B cell (primary cell): Measurements from ENCODE around the gene NCOA7. TPM values are rescaled to one million over a fixed set of nuclear protein-coding genes. Genes with fewer than 3 reads are reported as not detected.

Experiments used
- ATAC-seq: fragments of 200-7000 bp; cut with Tn5 transposase; one replicate; pipeline ENCODE4 v1.10.0; 2021; ENCODE audit warnings: low read depth, mild to moderate bottlenecking, moderate number of reproducible peaks, moderate library complexity
- CTCF ChIA-PET: fragments of 350-600 bp; sonication (Branson Sonifier 250); formaldehyde crosslinking; loops from one replicate; lab custom pipeline; 2021; ENCODE audit warnings: antibody characterized with exemption, inconsistent platforms; lab: Charles Lee
- POLR2A ChIA-PET: fragments of 350-600 bp; sonication (Branson Sonifier 250); formaldehyde crosslinking; loops from one replicate; lab custom pipeline; 2021; ENCODE audit warnings: antibody characterized with exemption; lab: Charles Lee
- DNase-seq: peaks from one replicate; pipeline ENCODE4 v3.0.0; 2013
- H2AFZ ChIP-seq: 2 replicates; pipeline ENCODE4 v1.6.1; 2012; ENCODE audit warnings: mild to moderate bottlenecking, low read depth, low read length; ENCODE audit not compliant: insufficient read depth, poor library complexity, severe bottlenecking
- H3K27ac ChIP-seq, 2 donors: 1 replicate in 1 of 2; 2 replicates in 1 of 2; pipeline ENCODE4 v1.5.1; 2012 to 2013; ENCODE audit warnings: low read length in 2 of 2, mild to moderate bottlenecking in 2 of 2, moderate library complexity in 1 of 2
- H3K27me3 ChIP-seq, 4 experiments: fragments of 200-600 bp in 1 of 4; sonication (generic) in 1 of 4; replicated peaks in 1 of 4; 1 replicate in 2 of 4; 2 replicates in 2 of 4; pipeline versions ENCODE4 v1.6.1 to v1.7.0; 2013 to 2016; ENCODE audit warnings: low read length in 3 of 4, mild to moderate bottlenecking in 2 of 4, mixed read lengths in 1 of 4, moderate library complexity in 1 of 4; ENCODE audit not compliant: insufficient read depth in 4 of 4, control insufficient read depth in 3 of 4; ENCODE audit errors: control extremely low read depth in 1 of 4
- H3K36me3 ChIP-seq, 2 experiments: replicated peaks in 1 of 2; 1 replicate in 1 of 2; 2 replicates in 1 of 2; pipeline versions ENCODE4 v1.6.1 to v1.7.1; 2013; ENCODE audit warnings: low read length in 1 of 2; ENCODE audit not compliant: insufficient read depth in 2 of 2, control insufficient read depth in 1 of 2; ENCODE audit errors: control extremely low read depth in 1 of 2, extremely low read depth in 1 of 2
- H3K4me1 ChIP-seq, 2 donors: fragments of 200-600 bp in 1 of 2; sonication (generic) in 1 of 2; 1 replicate in 1 of 2; 2 replicates in 1 of 2; pipeline versions ENCODE4 v1.5.1 to v1.6.1; 2013 to 2017; ENCODE audit warnings: low read length in 2 of 2; ENCODE audit not compliant: control insufficient read depth in 2 of 2, insufficient read depth in 2 of 2
- H3K4me2 ChIP-seq: replicated peaks from 2 replicates; pipeline ENCODE3; 2012; ENCODE audit warnings: mild to moderate bottlenecking, low read depth, low read length; ENCODE audit not compliant: poor library complexity, severe bottlenecking
- H3K4me3 ChIP-seq, 5 experiments: fragments of 200-600 bp in 1 of 5; sonication (generic) in 1 of 5; 1 replicate in 3 of 5; 2 replicates in 2 of 5; pipeline versions ENCODE4 v1.5.1 to v1.7.0; 2011 to 2016; ENCODE audit warnings: low read length in 4 of 5, mild to moderate bottlenecking in 4 of 5, low read depth in 2 of 5, control low read depth in 1 of 5, moderate library complexity in 1 of 5; ENCODE audit not compliant: insufficient read depth in 1 of 5; ENCODE audit errors: control extremely low read depth in 1 of 5, extremely low read depth in 1 of 5
- H3K79me2 ChIP-seq: fragments of 200-600 bp; sonication (generic); one replicate; pipeline ENCODE4 v1.6.0; 2016; ENCODE audit warnings: low read length; ENCODE audit not compliant: control insufficient read depth, insufficient read depth
- H3K9ac ChIP-seq: fragments of 200-600 bp; sonication (generic); 2 replicates; pipeline ENCODE4 v1.6.1; 2017; ENCODE audit warnings: mild to moderate bottlenecking, low read length, moderate library complexity
- H3K9me3 ChIP-seq, 3 donors: one replicate each; pipeline versions ENCODE4 v1.6.1 to v1.7.1; 2013; ENCODE audit warnings: low read length in 2 of 3; ENCODE audit not compliant: control insufficient read depth in 2 of 3, insufficient read depth in 1 of 3; ENCODE audit errors: control extremely low read depth in 1 of 3
- H4K20me1 ChIP-seq: 2 replicates; pipeline ENCODE4 v1.6.0; 2012; ENCODE audit warnings: mild to moderate bottlenecking, low read length; ENCODE audit not compliant: insufficient read depth, control insufficient read depth, poor library complexity, severe bottlenecking
- H3K27ac Mint-ChIP-seq: one replicate; pipeline ENCODE4 v1.8.0; 2021; ENCODE audit warnings: mixed read lengths
- H3K27me3 Mint-ChIP-seq: one replicate; pipeline ENCODE4 v1.8.0; 2021; ENCODE audit warnings: mixed read lengths
- H3K4me1 Mint-ChIP-seq: one replicate; pipeline ENCODE4 v1.8.0; 2021; ENCODE audit warnings: mixed read lengths
- H3K4me3 Mint-ChIP-seq: one replicate; pipeline ENCODE4 v1.8.0; 2021; ENCODE audit warnings: mixed read lengths
- H3K9me3 Mint-ChIP-seq: one replicate; pipeline ENCODE4 v1.8.0; 2022; ENCODE audit warnings: mixed read lengths; ENCODE audit not compliant: insufficient read depth
- EZH2 ChIP-seq: IDR thresholded peaks from 2 replicates; pipeline ENCODE4 v1.6.1; 2012; ENCODE audit warnings: borderline replicate concordance, low read depth, mild to moderate bottlenecking, moderate library complexity, low read length; ENCODE audit not compliant: insufficient read depth, poor library complexity, severe bottlenecking
- WGBS: methylation state at CpG from one replicate; pipeline ENCODE4 v1.1.5; 2013; ENCODE audit warnings: missing lambda C conversion rate; ENCODE audit not compliant: insufficient coverage; 5-methylcytosine and 5-hydroxymethylcytosine counted together
- intact Hi-C: fragments of 100-400 bp; cut with micrococcal nuclease; formaldehyde crosslinking; loops from one replicate; pipeline ENCODE4 v1.10.0; 2022
- polyA plus RNA-seq: library from polyadenylated mRNA; depleted of rRNA; stranded (reverse); fragments of >200 nt; gene quantifications from 2 replicates; pipeline ENCODE4 v1.2.3, GENCODE V29; 2012
- total RNA-seq, 2 donors: library from RNA; stranded (reverse); fragments of 120-200 nt in 1 of 2; gene quantifications; 1 replicate in 1 of 2; 2 replicates in 1 of 2; pipeline versions ENCODE4 v1.2.3 to v1.2.4, GENCODE V29; 2013 to 2022
- TF ChIP-seq, protein P1 (sequence below): fragments of 200-600 bp; IDR thresholded peaks from one replicate; pipeline ENCODE4 v1.8.0; 2022; ENCODE audit warnings: antibody characterized with exemption, mild to moderate bottlenecking

NCOA7 gene
- total and polyA plus RNA-seq, 2 donors (not counting 1 experiment from before 2014, with no cell fraction given), result 10.9 to 27.4 TPM

DNA sequence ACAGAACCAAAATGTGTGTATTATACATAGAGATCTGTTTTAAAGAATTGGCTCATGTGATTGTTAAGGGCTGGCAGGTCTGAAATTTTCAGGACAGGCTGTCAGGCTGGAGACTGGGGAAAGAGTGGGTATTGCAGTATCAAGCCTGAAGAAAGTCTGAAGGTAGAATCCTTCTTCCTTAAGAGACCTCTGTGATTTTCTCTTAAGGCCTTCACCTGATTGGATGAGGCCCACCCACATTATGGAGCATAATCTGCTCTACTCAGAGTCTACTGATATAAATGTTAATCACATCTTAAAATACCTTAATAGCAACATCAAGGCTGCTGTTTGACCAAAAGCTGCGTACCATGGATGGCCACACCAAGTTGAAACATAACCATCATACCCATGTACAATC lies 122.4 kb downstream of the NCOA7 start:
- Mint-ChIP-seq H3K4me3 (no peak overlapping the region), H3K4me1 (peaks cover 3% of the 10 kb centered on the region), H3K27me3 (no peaks in the 10 kb centered on the region), H3K9me3 (no peaks in the 10 kb centered on the region), H3K27ac (no peak overlapping the region)
- H3K27me3 ChIP-seq, result no peaks in the 10 kb centered on the region
- ChIA-PET POLR2A (no interaction called here), CTCF (interaction anchor here (0.9 to 1.5 kb wide), 2 partner anchors 62 to 123 kb away, joined by 3 to 4 read pairs; partner anchors contain the start of gene NCOA7)
- DNase-seq, result no peak
- TF ChIP-seq, protein P1, sequence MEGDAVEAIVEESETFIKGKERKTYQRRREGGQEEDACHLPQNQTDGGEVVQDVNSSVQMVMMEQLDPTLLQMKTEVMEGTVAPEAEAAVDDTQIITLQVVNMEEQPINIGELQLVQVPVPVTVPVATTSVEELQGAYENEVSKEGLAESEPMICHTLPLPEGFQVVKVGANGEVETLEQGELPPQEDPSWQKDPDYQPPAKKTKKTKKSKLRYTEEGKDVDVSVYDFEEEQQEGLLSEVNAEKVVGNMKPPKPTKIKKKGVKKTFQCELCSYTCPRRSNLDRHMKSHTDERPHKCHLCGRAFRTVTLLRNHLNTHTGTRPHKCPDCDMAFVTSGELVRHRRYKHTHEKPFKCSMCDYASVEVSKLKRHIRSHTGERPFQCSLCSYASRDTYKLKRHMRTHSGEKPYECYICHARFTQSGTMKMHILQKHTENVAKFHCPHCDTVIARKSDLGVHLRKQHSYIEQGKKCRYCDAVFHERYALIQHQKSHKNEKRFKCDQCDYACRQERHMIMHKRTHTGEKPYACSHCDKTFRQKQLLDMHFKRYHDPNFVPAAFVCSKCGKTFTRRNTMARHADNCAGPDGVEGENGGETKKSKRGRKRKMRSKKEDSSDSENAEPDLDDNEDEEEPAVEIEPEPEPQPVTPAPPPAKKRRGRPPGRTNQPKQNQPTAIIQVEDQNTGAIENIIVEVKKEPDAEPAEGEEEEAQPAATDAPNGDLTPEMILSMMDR, result no peak
- no peak for TF ChIP-seq EZH2
- no peak for ATAC-seq
- no peak overlapping the region for H2AFZ ChIP-seq
- H3K36me3 ChIP-seq, result peaks cover 4 to 7% of the 10 kb centered on the region in 2 experiments
- no peak overlapping the region for H3K4me3 ChIP-seq
- H3K9me3 ChIP-seq, result no peaks in the 10 kb centered on the region
- H3K79me2 ChIP-seq, result no peaks in the 10 kb centered on the region
- intact Hi-C loops, result no loop called here
- H3K4me2 ChIP-seq, result no peak overlapping the region
- H3K9ac ChIP-seq, result no peak overlapping the region
- no peak overlapping the region for H3K27ac ChIP-seq
- H4K20me1 ChIP-seq, result no peaks in the 10 kb centered on the region
- no peaks in the 10 kb centered on the region for H3K4me1 ChIP-seq
- no CpG with 5 or more reads among the region's 1 CpG for WGBS

DNA sequence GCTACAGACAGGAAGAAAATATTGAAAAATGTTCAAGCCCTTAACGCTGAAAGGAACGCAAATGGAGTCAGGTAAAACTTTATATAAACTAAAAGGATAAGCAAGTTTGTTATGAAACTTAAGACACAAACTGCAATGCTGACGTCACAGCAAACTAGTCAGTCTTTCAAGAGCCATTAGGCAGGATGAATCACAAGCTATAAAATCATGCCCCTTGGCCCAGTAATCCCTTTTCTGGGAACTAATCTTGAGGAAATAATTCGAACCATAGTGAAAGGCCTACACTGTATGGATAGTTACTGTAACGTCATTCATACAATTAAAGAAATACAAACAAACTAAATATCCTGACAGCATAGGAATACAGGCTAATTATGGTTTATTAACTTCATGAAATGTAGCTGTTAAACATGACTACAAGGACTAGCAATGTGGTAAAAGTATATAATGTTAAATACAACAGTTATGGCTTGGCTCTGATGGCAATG lies 123.1 kb downstream of the NCOA7 start:
- CTCF ChIA-PET, result interaction anchor here (0.9 to 1.5 kb wide), 2 partner anchors 61 to 124 kb away, joined by 3 to 4 read pairs; partner anchors contain the start of gene NCOA7

More for the DNA sequence above, 123.1 kb downstream of the NCOA7 start:
- Histone ChIP-seq H3K36me3 (peaks cover 4 to 7% of the 10 kb centered on the region in 2 experiments), H3K4me3 (no peak overlapping the region), H3K27me3 (no peaks in the 10 kb centered on the region), H3K79me2 (no peaks in the 10 kb centered on the region), H4K20me1 (no peaks in the 10 kb centered on the region), H3K4me2 (no peak overlapping the region), H3K4me1 (peaks cover 4 to 5% of the 10 kb centered on the region in 2 donors), H3K9ac (no peak overlapping the region), H3K27ac (no peak overlapping the region), H2AFZ (no peak overlapping the region), H3K9me3 (no peaks in the 10 kb centered on the region)
- Mint-ChIP-seq H3K27ac (no peak overlapping the region), H3K4me1 (peaks cover 8% of the 10 kb centered on the region), H3K9me3 (no peaks in the 10 kb centered on the region), H3K4me3 (no peak overlapping the region), H3K27me3 (no peaks in the 10 kb centered on the region)
- POLR2A ChIA-PET, result no interaction called here
- no peak for TF ChIP-seq EZH2
- TF ChIP-seq, protein P1, result no peak
- ATAC-seq (no peak), DNase-seq (no peak)
- intact Hi-C loops, result no loop called here
- WGBS, result no CpG with 5 or more reads among the region's 5 CpGs
